HCT116 (cell line): ENCODE measurements around the gene UPK3A. TPM values are rescaled to one million over a fixed set of nuclear protein-coding genes. Genes with fewer than 3 reads are reported as not detected.

Experiments
- ATAC-seq: fragments of 200-7000 bp; cut with Tn5 transposase; 2 replicates; pipeline ENCODE4 v1.9.1; 2020; ENCODE audit warnings: mild to moderate bottlenecking, moderate library complexity
- BruUV-seq: library from RNA; stranded (reverse); fragments of 400-500 nt; replicated peaks from 2 replicates; lab custom pipeline; 2021; lab: Mats Ljungman, UMichigan
- CTCF ChIA-PET: fragments of 300-600 bp; sonication (Branson Sonifier 250); formaldehyde crosslinking; loops from one replicate; lab custom pipeline; 2021; ENCODE audit warnings: antibody characterized with exemption; lab: Charles Lee
- POLR2A ChIA-PET: fragments of 300-600, 350-600 bp; sonication (Branson Sonifier 250); formaldehyde crosslinking; loops from one replicate; lab custom pipeline; 2021; ENCODE audit warnings: antibody characterized with exemption; lab: Charles Lee
- RAD21 ChIA-PET, 2 experiments: fragments of 300-600 bp; sonication (Branson Sonifier 250); formaldehyde crosslinking; loops; one replicate each; lab custom pipeline; 2023; ENCODE audit warnings: low total read pairs in 2 of 2; ENCODE audit not compliant: uncharacterized antibody in 2 of 2, unreplicated experiment in 2 of 2, low non-redundant PET in 1 of 2; lab: Charles Lee
- DNase-seq: peaks from one replicate; pipeline ENCODE4 v3.0.0-alpha.2; 2010; ENCODE audit warnings: low read depth, low spot score
- H2AFZ ChIP-seq: fragments of 200-600 bp; shearing (Covaris generic), sonication (generic); 2 replicates; pipeline ENCODE4 v1.6.1; 2017; ENCODE audit warnings: low read depth, mixed run types, mixed read lengths, antibody characterized with exemption, low read length; ENCODE audit not compliant: poor library complexity, severe bottlenecking
- H3K27ac ChIP-seq: 2 replicates; pipeline ENCODE4 v1.5.1; 2012; ENCODE audit warnings: low read depth, low read length
- H3K27me3 ChIP-seq: fragments of 200-600 bp; sonication (generic); 2 replicates; pipeline ENCODE4 v1.6.1; 2016; ENCODE audit warnings: mixed run types, low read length, mixed read lengths; ENCODE audit not compliant: insufficient read depth
- H3K36me3 ChIP-seq, 2 experiments: fragments of 200-500 bp in 1 of 2; fragments of 200-600 bp in 1 of 2; sonication (Bioruptor generic) in 1 of 2; sonication (generic) in 1 of 2; 2 replicates each; pipeline versions ENCODE4 v1.5.1 to v1.6.1; 2014 to 2016; ENCODE audit warnings: low read length in 2 of 2, inconsistent platforms in 1 of 2, mixed read lengths in 1 of 2, mixed run types in 1 of 2; ENCODE audit not compliant: insufficient read depth in 2 of 2, control insufficient read depth in 1 of 2
- H3K4me1 ChIP-seq, 2 experiments: fragments of 200-600 bp in 1 of 2; sonication (generic) in 1 of 2; 2 replicates each; pipeline versions ENCODE4 v1.5.1 to v1.6.1; 2012 to 2017; ENCODE audit warnings: low read length in 2 of 2, inconsistent platforms in 1 of 2, mild to moderate bottlenecking in 1 of 2, mixed read lengths in 1 of 2, mixed run types in 1 of 2, moderate library complexity in 1 of 2; ENCODE audit not compliant: insufficient read depth in 2 of 2, control insufficient read depth in 1 of 2
- H3K4me2 ChIP-seq: fragments of 200-600 bp; sonication (generic); 2 replicates; pipeline ENCODE4 v1.6.1; 2017; ENCODE audit warnings: mixed run types, low read length, mixed read lengths
- H3K4me3 ChIP-seq, 2 experiments: fragments of 200-600 bp in 1 of 2; sonication (generic) in 1 of 2; replicated peaks in 1 of 2; 2 replicates each; pipeline ENCODE4 v1.5.1; 2011 to 2016; ENCODE audit warnings: low read length in 2 of 2, control low read depth in 1 of 2, low read depth in 1 of 2, mild to moderate bottlenecking in 1 of 2, mixed read lengths in 1 of 2, mixed run types in 1 of 2
- H3K79me2 ChIP-seq: fragments of 200-600 bp; sonication (generic); 2 replicates; pipeline ENCODE4 v1.6.1; 2017; ENCODE audit warnings: mild to moderate bottlenecking, mixed run types, low read length, moderate library complexity, mixed read lengths; ENCODE audit not compliant: insufficient read depth
- H3K9ac ChIP-seq: fragments of 200-600 bp; sonication (generic); 2 replicates; pipeline ENCODE4 v1.6.1; 2016; ENCODE audit warnings: low read length, mixed read lengths
- H3K9me2 ChIP-seq: fragments of 200-600 bp; sonication (generic), shearing (Covaris generic); 2 replicates; pipeline ENCODE4 v1.6.1; 2017; ENCODE audit warnings: mixed run types, mild to moderate bottlenecking, moderate library complexity; ENCODE audit not compliant: insufficient read depth
- H3K9me3 ChIP-seq, 2 experiments: fragments of 200-500 bp in 1 of 2; fragments of 200-600 bp in 1 of 2; sonication (Bioruptor generic) in 1 of 2; sonication (generic) in 1 of 2; 2 replicates each; pipeline ENCODE4 v1.6.1; 2014 to 2017; ENCODE audit warnings: low read length in 2 of 2, mixed read lengths in 2 of 2, inconsistent platforms in 1 of 2, low read depth in 1 of 2, mild to moderate bottlenecking in 1 of 2, mixed run types in 1 of 2, moderate library complexity in 1 of 2; ENCODE audit not compliant: control insufficient read depth in 1 of 2, insufficient read depth in 1 of 2
- H4K20me1 ChIP-seq: fragments of 200-600 bp; sonication (generic), shearing (Covaris generic); 2 replicates; pipeline ENCODE4 v1.6.1; 2017; ENCODE audit warnings: mixed run types, mild to moderate bottlenecking, moderate library complexity; ENCODE audit not compliant: insufficient read depth
- ATF3 ChIP-seq: IDR thresholded peaks from 2 replicates; pipeline ENCODE4 v1.6.1; 2012
- CBX3 ChIP-seq: IDR thresholded peaks from 2 replicates; pipeline ENCODE4 v1.6.1; 2012; ENCODE audit warnings: low read depth
- CEBPB ChIP-seq: IDR thresholded peaks from 2 replicates; pipeline ENCODE4 v1.6.1; 2012; ENCODE audit warnings: low read depth
- CTCF ChIP-seq, 3 experiments: fragments of 200-600 bp in 1 of 3; sonication (generic) in 1 of 3; IDR thresholded peaks in 2 of 3; conservative IDR thresholded peaks in 1 of 3; 2 replicates each; pipeline ENCODE4 v1.5.1; 2012 to 2017; ENCODE audit warnings: low read depth in 2 of 3, low read length in 2 of 3, antibody characterized with exemption in 1 of 3, borderline replicate concordance in 1 of 3, control low read depth in 1 of 3, mild to moderate bottlenecking in 1 of 3, mixed read lengths in 1 of 3, mixed run types in 1 of 3, moderate library complexity in 1 of 3; ENCODE audit not compliant: insufficient read depth in 1 of 3
- EGR1 ChIP-seq: IDR thresholded peaks from 2 replicates; pipeline ENCODE4 v1.6.1; 2012; ENCODE audit warnings: low read depth
- ELF1 ChIP-seq: IDR thresholded peaks from 2 replicates; pipeline ENCODE4 v1.6.1; 2012; ENCODE audit warnings: low read depth, borderline replicate concordance
- JUND ChIP-seq: IDR thresholded peaks from 2 replicates; pipeline ENCODE4 v1.6.1; 2012
- MAX ChIP-seq: IDR thresholded peaks from 2 replicates; pipeline ENCODE4 v1.6.1; 2012
- POLR2A ChIP-seq: IDR thresholded peaks from 2 replicates; pipeline ENCODE4 v1.7.0; 2011; ENCODE audit warnings: borderline replicate concordance; ENCODE audit not compliant: insufficient read depth, insufficient read length; ENCODE audit errors: extremely low read depth
- POLR2AphosphoS5 ChIP-seq: IDR thresholded peaks from 2 replicates; pipeline ENCODE4 v1.6.1; 2011; ENCODE audit warnings: mild to moderate bottlenecking, low read depth, low read length, moderate library complexity
- SIN3A ChIP-seq: IDR thresholded peaks from 2 replicates; pipeline ENCODE4 v1.6.1; 2012; ENCODE audit warnings: low read depth
- SP1 ChIP-seq: IDR thresholded peaks from 2 replicates; pipeline ENCODE4 v1.6.1; 2012; ENCODE audit warnings: low read depth
- SRF ChIP-seq: IDR thresholded peaks from 2 replicates; pipeline ENCODE4 v1.6.1; 2012; ENCODE audit warnings: low read depth
- TCF7L2 ChIP-seq: IDR thresholded peaks from 2 replicates; pipeline ENCODE4 v1.7.0; 2011; ENCODE audit warnings: borderline replicate concordance, inconsistent platforms; ENCODE audit not compliant: insufficient read depth, insufficient read length; ENCODE audit errors: extremely low read depth
- intact Hi-C: fragments of 100-400 bp; cut with micrococcal nuclease; formaldehyde crosslinking; loops from 2 replicates; pipeline ENCODE4 v1.10.0; 2022
- total RNA-seq: library from RNA; stranded (reverse); gene quantifications from one replicate; pipeline ENCODE4 v1.2.1, GENCODE V29; 2021; ENCODE audit not compliant: unreplicated experiment

Gene UPK3A
- total RNA-seq, 1 experiment from 2014 or later = not detected

GRCh38 chr22:45291931-45292290, 7.2 kb downstream of the UPK3A start (continued):
- TF ChIP-seq CBX3 (no peak), TCF7L2 (no peak), ATF3 (no peak), CTCF (IDR thresholded peaks at IDR 0.05 in 2 of 3, conservative IDR thresholded peaks at IDR 0.05 in 1 of 3; ENCODE audit: borderline replicate concordance in 1 of 3, insufficient read depth in 1 of 3, low read depth in 2 of 3, low read length in 2 of 3) (no peak), POLR2A (no peak), MAX (no peak)
- TF ChIP-seq, all 23 proteins: peak for 0

GRCh38 chr22:45292731-45293442, 8.1 kb downstream of the UPK3A start:
- ChIA-PET RAD21 (no interaction called here), POLR2A (no interaction called here), CTCF (no interaction called here)
- peaks cover 9 to 22% of the 10 kb centered on the region in 2 experiments; a peak in 3 of 4 replicates for H3K4me1 ChIP-seq
- H3K4me2 ChIP-seq = no peak overlapping the region
- TF ChIP-seq JUND (no peak), ATF3 (no peak), EGR1 (no peak), POLR2AphosphoS5 (no peak), CBX3 (no peak), CEBPB (no peak), CTCF (IDR thresholded peaks at IDR 0.05 in 2 of 3, conservative IDR thresholded peaks at IDR 0.05 in 1 of 3; ENCODE audit: borderline replicate concordance in 1 of 3, insufficient read depth in 1 of 3, low read depth in 2 of 3, low read length in 2 of 3) (no peak), MAX (no peak), SRF (no peak), SP1 (no peak), SIN3A (no peak), ELF1 (no peak)
- H3K4me3 ChIP-seq = no peak overlapping the region
- no peaks in the 10 kb centered on the region for H3K9me3 ChIP-seq
- intact Hi-C loops = no loop called here
- no peaks in the 10 kb centered on the region for H4K20me1 ChIP-seq
- H3K9me2 ChIP-seq = no peaks in the 10 kb centered on the region
- no peaks in the 10 kb centered on the region for H3K27me3 ChIP-seq
- no peak overlapping the region for H3K27ac ChIP-seq
- no peak overlapping the region for H3K9ac ChIP-seq
- H3K36me3 ChIP-seq = no peaks in the 10 kb centered on the region
- ATAC-seq (no peak), DNase-seq (no peak)
- H2AFZ ChIP-seq = no peak overlapping the region
- no TSS peak for BruUV-seq
- H3K79me2 ChIP-seq = no peaks in the 10 kb centered on the region
